GM18519 (cell line): Measurements from ENCODE around the gene ATP11C.
"Not testable (repeated sequence)": the region's sequence is repeated elsewhere in the genome, so short reads cannot be mapped to it uniquely, and the experiment has no call there.

Experiments used
- ATAC-seq: cut with Tn5 transposase; IDR thresholded peaks from one replicate; pipeline ENCODE4 v1.9.1; 2021; ENCODE audit warnings: mild to moderate bottlenecking, moderate library complexity; ENCODE audit not compliant: unreplicated experiment, low FRiP score

ATP11C gene

DNA sequence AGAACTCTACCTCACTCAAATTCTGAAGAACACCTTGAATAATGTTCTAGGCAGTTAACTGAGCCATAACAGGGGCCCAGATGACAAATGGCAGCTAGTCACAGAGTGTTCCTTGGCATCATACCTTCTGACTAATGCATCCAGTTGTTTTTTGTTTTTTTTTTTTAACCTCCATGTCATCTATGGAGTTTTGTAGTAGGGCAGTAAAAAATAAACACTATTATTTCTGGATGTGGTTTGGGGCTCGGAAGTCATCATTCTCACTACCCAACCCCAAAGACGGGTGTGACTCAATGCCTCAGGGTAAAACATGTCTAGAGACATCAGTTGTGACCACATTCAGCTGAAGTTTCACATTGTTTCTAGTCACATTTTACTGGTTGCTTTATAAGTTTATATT is 193.7 kb downstream of the ATP11C start:
- peak; percentile 94 for ATAC-seq

DNA sequence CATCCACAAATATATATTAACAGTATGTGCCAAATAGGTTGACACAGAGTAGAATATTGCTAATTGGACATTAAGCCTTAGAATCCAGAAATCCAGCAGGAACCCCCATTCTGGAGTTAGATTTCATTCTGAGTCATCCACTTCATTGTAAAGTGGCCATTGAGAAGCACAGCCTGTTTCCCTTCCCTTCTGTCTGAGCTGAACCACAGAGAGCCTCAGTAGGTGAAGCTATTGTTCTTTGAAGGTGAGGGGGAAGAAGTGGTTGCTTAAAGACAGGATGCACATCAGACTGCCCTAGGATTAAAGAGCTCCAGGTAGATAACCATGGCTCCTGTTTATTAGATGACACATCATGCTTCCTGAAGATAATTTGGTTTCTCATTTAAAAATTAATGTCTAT is 194.3 kb downstream of the ATP11C start:
- ATAC-seq: no peak

DNA sequence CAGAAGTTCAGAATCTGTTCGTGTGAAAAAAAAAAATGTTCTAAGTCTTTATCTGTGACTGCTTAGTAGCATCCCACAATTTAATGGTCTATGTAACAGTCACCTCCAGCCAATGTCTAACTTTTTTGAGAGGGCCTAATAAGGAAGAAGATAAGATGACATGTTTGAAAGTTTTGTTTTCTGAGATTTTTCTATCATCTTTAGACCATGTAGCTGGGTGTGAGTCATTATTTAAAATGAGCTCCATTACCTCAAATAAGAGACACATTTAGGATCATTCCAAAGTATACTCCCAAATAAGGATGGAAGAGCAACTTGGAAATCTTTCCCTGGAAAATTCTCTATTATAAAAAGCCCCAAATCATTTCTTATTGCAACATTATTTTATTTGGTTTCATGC is 196.7 kb downstream of the ATP11C start:
- no peak for ATAC-seq

DNA sequence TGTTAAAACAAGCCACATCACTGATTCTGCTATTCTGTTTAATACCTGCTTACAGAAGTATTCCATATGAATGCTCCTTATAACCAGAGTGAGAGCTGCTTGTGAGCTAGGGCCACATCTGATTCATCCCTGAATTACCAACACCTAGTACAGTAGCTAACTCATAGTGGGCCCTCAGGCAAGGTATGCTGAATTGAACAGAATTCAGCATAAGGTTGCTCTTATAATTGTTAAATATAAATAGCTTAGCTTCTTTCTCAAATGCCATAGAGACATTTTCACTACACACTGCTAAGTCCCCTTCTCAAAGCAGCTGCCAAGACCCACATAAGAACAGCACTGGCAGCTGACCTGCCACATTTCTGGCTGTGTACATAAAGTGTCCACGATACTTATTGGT is 197.9 kb downstream of the ATP11C start:
- no peak for ATAC-seq

DNA sequence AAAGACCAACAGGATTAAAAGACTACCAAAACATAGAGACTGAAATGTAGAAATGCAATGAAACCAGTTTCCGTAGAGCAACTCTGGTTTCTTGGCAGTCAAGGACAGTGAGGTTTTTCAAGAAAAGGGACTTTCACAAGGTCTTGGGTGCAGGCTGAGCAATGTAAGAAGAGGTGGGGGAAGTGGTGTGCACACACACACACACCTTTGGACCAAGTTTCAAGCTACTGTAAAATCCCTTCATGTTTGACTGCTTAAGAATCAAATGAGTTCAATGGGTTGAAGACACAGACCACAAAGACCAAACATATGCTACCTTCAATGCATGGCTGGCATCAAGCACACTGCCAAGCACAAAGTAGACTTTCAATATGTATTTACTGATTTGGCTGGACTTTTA is 207.1 kb downstream of the ATP11C start:
- ATAC-seq: peak; percentile 90

DNA sequence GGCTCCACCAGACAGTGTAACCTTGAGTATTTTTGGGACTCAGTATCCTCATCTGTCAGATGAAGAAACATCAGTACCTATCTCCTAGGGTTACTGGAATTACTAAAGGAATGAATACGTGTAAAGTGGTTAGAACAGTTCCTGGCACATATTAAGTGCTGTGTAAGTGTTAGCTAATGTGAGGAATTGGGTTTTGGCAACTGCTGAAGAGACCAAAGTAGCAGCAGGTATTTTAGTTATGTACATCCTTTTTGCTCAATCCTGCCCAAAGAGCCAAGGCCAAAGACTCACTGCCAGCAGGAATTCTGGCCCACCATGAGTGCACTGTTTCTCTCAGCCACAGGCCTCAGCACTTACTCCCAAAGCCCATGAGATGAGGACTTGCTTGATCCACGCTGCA is 208.2 kb downstream of the ATP11C start:
- ATAC-seq: no peak

DNA sequence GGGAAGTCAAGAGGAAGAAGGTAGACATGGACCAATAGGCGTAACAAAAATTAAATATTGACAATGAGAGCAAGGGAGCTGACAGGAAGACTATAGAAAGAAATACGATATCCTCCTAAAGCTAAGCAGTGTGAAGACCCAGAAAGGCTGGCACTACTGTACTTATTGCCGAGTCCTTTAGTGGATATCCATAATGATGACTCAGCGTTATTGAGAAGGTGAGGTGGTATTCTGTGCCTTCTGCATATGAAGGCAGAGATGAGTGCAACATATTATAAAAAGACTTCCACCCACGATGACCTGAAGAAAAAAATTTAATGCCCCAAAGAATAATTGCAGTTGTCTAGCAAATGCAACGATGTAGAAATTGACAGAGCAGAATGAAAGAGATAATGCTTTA is 211.9 kb downstream of the ATP11C start:
- no peak for ATAC-seq

DNA sequence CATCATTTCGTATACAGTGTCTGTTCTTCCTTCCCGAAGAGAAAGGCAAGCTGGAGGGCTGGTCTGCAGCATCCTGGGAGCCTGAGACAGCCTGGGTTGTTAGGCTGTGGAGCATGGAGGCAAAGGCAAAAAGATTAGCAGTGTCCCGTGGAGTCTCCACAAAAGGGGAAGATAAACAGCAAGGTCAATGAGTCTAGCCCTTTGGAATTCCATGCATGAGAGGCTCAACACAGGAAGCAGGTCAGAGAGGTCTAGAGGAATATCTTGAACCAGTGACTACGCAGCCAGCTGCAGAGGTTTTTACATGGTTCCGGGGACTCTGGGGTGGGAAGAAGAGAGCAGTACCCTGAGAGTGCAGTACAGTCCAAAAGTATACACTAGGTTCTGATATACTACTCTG is 212.7 kb downstream of the ATP11C start:
- no peak for ATAC-seq

DNA sequence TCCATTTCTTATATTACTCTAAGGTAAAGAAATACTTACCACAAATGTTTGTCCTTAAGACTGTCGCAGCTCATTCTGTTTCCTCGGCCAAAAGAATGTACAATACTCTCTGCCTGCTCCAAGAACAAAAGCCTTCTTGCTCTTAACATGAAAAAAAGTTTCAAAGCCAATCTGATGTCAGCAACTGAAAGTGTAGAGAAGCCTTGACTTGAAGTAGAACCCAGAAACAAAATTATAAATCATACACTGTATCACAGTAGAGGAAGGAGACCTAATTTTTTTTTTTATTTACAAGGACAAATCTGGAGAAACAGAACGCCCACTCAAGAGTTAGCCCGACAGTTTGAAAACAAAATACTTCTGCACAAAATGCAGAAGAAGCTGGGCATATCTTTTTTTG is 224.8 kb downstream of the ATP11C start, which contains the start of gene MCF2:
MCF2 (minus strand) TSS at position 101 of the 400 bp plus-strand sequence. CDS start 56,423 bp downstream, outside the sequence.
- no peak for ATAC-seq

DNA sequence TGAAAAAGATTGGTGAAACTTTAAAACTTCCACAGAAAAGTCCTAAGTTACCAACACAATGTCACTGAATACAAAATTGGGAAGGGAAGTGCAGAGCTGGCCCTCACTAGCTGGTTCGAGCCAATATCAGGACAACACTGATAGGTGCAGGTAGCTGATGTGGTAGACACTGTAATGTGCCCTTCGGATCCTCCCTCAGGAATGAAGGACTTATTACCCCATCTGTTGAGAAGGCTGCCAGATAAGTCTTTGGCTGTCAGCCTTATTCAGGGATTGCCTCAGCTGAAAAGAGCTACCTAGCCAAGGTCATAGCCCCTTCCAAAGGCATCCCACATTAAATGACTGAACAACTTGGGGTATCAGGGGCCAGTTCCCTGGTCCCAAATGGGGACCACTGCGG is 230.2 kb downstream of the ATP11C start:
- no peak for ATAC-seq

DNA sequence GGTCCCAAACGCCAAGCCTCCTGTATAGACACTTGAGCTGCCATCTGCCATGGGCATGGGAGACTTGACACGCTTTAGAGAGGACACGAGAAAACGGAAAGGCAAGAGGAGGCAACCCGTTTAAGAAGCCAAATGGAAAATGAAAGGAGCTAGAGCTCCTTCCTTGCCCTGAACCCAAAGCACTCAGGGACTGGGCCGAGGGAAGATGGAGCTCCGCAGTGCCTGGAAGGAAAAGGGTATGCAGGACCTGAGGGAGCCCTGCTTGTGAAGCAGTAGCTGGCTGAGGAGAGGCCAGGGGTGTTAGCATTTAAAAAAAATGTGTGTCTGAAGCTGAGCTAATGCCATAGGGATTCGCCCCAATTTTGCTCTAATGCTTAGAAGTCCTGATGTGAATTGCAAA is 239.9 kb downstream of the ATP11C start:
- no peak for ATAC-seq

DNA sequence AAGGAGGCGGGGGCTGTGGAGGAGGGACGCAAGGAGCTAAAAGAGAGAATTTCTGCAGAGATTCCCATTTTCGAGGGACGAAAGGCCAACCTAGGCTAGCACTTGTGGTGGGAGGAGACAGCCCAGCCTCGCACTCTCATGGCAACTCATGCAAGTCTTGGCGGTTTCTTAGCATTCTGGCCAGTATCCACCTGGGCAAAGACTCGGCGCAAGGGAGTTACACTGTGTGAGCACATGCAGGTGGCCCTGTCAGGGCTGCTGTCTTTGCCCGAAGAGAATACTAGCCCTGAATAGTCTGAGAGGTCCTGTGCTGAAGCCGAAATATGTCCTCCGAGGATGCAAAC is 240.4 kb downstream of the ATP11C start:
- ATAC-seq: no peak

DNA sequence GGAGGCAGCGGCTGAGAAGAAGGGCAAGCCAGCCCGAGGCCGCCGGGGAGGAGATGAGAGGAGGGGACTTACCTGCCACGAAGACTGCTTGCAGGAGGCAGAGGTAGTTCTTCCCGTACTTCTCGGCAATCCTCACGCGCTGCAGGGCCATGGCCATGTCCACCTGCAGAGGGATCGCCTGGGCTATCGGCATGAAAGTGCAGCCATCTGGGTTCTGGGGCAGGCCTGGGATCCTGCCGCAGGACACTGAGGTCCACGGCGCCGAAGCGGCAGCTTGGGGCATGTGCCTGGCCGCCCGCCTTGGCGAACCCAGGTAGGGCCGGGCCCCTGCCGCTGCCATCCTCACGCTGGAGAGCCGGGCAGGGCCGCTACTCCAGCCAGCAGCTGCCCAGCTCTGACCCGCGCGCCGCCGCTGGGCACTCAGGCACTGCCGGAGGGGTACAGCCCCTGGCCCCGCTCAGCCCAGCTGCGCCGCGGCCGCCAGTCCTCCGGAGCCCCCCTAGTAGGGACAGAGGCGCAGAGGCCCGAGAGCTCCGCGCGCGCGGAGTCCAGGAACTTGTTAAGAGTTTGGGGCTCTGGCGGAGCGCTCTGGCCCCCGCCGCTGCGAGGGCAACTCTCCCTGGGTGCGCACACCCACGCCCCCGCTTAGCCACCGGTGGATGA is 240.9 kb downstream of the ATP11C start:
- ATAC-seq: no peak

DNA sequence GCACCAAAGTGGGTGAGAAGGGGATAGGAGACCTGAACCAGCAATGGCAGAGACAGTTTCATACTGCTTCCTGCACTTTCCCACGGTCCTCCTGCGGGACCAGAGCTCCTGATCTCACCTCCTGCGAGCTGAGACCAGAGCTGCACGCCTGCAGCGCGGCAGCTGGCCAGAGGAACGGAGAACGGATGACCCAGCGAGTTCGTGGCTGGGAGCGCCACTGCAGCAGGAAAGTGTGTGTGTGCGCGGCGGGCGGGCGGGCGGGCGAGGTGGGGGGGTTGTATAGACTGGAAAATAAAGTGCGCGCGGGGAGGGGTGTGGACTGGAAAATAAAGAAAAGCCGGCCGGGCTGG is 241.4 kb downstream of the ATP11C start:
- ATAC-seq: no peak

DNA sequence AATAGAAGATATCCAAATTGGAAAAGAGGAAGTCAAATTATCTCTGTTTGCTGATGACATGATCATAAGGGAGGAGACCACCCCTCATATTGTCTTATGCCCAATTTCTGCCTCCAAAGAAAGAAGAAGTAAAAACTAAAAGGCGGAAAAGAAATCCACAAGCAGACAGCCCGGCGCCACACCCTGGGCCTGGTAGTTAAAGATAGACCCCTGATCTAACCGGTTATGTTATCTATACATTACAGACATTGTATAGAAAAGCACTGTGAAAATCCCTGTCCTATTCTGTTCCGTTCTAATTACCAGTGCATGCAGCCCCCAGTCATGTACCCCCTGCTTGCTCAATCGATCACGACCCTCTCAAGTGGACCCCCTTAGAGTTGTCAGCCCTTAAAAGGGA is 247.7 kb downstream of the ATP11C start:
- not testable (repeated sequence) for ATAC-seq

DNA sequence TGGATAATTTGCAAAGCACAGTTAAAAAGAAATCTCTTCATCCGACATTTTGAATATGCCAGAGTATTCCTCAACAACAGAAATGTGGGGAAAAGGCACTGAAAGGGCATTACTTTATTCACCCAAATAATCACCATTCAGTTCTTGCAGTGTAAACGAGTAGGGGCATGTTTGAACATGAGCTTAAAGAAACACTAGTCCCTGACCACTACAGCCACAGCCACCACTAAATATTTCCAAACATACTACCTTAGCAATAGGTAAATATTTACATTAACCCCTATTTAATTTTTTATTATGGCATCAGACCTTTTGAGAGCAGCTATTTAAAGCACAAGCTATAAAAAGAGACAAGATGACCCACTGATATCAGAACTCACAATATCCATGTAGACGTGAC is 252.5 kb downstream of the ATP11C start:
- ATAC-seq: no peak
